ENCODE results near the gene GIGYF2. TPM values are rescaled to one million over a fixed set of nuclear protein-coding genes. Genes with fewer than 3 reads are reported as not detected.

Gene GIGYF2
- total RNA-seq, 1 experiment from 2014 or later = 60.6 TPM

- POLR2A ChIA-PET = no interaction called here
- no peak overlapping the region for H3K27ac ChIP-seq (ENCODE audit: low read depth, low read length)
- H3K9me3 ChIP-seq (ENCODE audit: control insufficient read depth in 1 of 2, insufficient read depth in 1 of 2, low read depth in 1 of 2, low read length in 2 of 2) = no peaks in the 10 kb centered on the region
- H4K20me1 ChIP-seq (ENCODE audit: insufficient read depth) = no peaks in the 10 kb centered on the region; the same call in 1 of the 2 replicates
- no peak overlapping the region for H3K9ac ChIP-seq (ENCODE audit: low read length)
- H3K4me3 ChIP-seq (replicated peaks in 1 of 2; ENCODE audit: low read depth in 1 of 2, low read length in 2 of 2) = no peak overlapping the region
- TF ChIP-seq TCF7L2 (IDR thresholded peaks at IDR 0.05; ENCODE audit: borderline replicate concordance, extremely low read depth, insufficient read depth, insufficient read length) (no peak), CTCF (IDR thresholded peaks at IDR 0.05 in 2 of 3, conservative IDR thresholded peaks at IDR 0.05 in 1 of 3; ENCODE audit: borderline replicate concordance in 1 of 3, insufficient read depth in 1 of 3, low read depth in 2 of 3, low read length in 2 of 3) (no peak), SP1 (IDR thresholded peaks at IDR 0.05; ENCODE audit: low read depth) (no peak), POLR2A (IDR thresholded peaks at IDR 0.05; ENCODE audit: borderline replicate concordance, extremely low read depth, insufficient read depth, insufficient read length) (no peak), EZH2 (IDR thresholded peaks at IDR 0.05) (no peak), EGR1 (IDR thresholded peaks at IDR 0.05; ENCODE audit: low read depth) (no peak), ZNF274 (IDR thresholded peaks at IDR 0.05; ENCODE audit: low read depth, low read length) (no peak), ATF3 (IDR thresholded peaks at IDR 0.05) (no peak), CBX3 (IDR thresholded peaks at IDR 0.05; ENCODE audit: low read depth) (no peak), CEBPB (IDR thresholded peaks at IDR 0.05; ENCODE audit: low read depth) (no peak), YY1 (IDR thresholded peaks at IDR 0.05; ENCODE audit: extremely low read depth, insufficient replicate concordance, low read depth, low read length) (no peak), ZFX (IDR thresholded peaks at IDR 0.05) (no peak), FOSL1 (IDR thresholded peaks at IDR 0.05; ENCODE audit: low read depth) (no peak), ZBTB33 (IDR thresholded peaks at IDR 0.05; ENCODE audit: extremely low read depth, insufficient replicate concordance, low read length) (no peak)
- H3K4me2 ChIP-seq (ENCODE audit: low read length) = no peak overlapping the region
- H3K9me2 ChIP-seq (ENCODE audit: insufficient read depth) = no peaks in the 10 kb centered on the region
- H3K27me3 ChIP-seq (ENCODE audit: insufficient read depth, low read length) = no peaks in the 10 kb centered on the region
- H3K4me1 ChIP-seq (ENCODE audit: control insufficient read depth in 1 of 2, insufficient read depth in 2 of 2, low read length in 2 of 2) = peaks cover 12 to 41% of the 10 kb centered on the region in 2 experiments
- no TSS peak for BruUV-seq (replicated peaks)
- no peak overlapping the region for H2AFZ ChIP-seq (ENCODE audit: low read depth, low read length, poor library complexity, severe bottlenecking)
- peaks cover 18 to 23% of the 10 kb centered on the region in 2 experiments; a peak in 2 of 4 replicates for H3K36me3 ChIP-seq (ENCODE audit: control insufficient read depth in 1 of 2, insufficient read depth in 2 of 2, low read length in 2 of 2)
- intact Hi-C loops (cut with micrococcal nuclease) = loop anchor here (10.0 kb wide), 1 partner anchor 231 kb away; no protein-coding TSS in a partner anchor
- CTCF ChIA-PET = no interaction called here
- RAD21 ChIA-PET (ENCODE audit: low non-redundant PET in 1 of 2, low total read pairs in 2 of 2, uncharacterized antibody in 2 of 2, unreplicated experiment in 2 of 2) = no interaction called here
- no peak for ATAC-seq
- peaks cover 19% of the 10 kb centered on the region; the same call in 1 of the 2 replicates for H3K79me2 ChIP-seq (ENCODE audit: insufficient read depth, low read length)
- DNase-seq (ENCODE audit: low read depth, low spot score) = no peak
Measured at GRCh38 chr2:232835687-232836208, 138.6 kb downstream of the GIGYF2 start.

Measured in HCT116 (cell line).